IMR-90 (cell line): Measurements from ENCODE around the gene TBC1D23. TPM values are rescaled to one million over a fixed set of nuclear protein-coding genes. Genes with fewer than 3 reads are reported as not detected.

Source experiments
- ATAC-seq: fragments of 200-7000 bp; cut with Tn5 transposase; 2 replicates; pipeline ENCODE4 v1.9.1; 2020; ENCODE audit warnings: low read depth, mild to moderate bottlenecking, moderate library complexity
- BruUV-seq: library from RNA; stranded (reverse); fragments of 400-500 nt; replicated peaks from 2 replicates; lab custom pipeline; 2021; lab: Mats Ljungman, UMichigan
- CTCF ChIA-PET: fragments of 300-600 bp; formaldehyde crosslinking; extraction: SDS; loops from one replicate; lab custom pipeline; 2021; ENCODE audit warnings: antibody characterized with exemption; lab: Yijun Ruan, JAX
- POLR2A ChIA-PET: fragments of 300-600 bp; sonication (Branson Sonifier 250); formaldehyde crosslinking; loops from one replicate; lab custom pipeline; 2022; ENCODE audit warnings: antibody characterized with exemption; ENCODE audit not compliant: unreplicated experiment; lab: Charles Lee
- DNase-seq: peaks from one replicate; pipeline ENCODE4 v3.0.0; 2013
- H2AFZ ChIP-seq: replicated peaks from 2 replicates; pipeline ENCODE3; 2013; ENCODE audit warnings: low read length, mild to moderate bottlenecking; ENCODE audit not compliant: poor library complexity
- H2AK5ac ChIP-seq: 2 replicates; pipeline ENCODE4 v1.6.1; 2013; ENCODE audit warnings: low read depth, low read length, inconsistent platforms
- H2AK9ac ChIP-seq: replicated peaks from 2 replicates; pipeline ENCODE3; 2013; ENCODE audit warnings: mild to moderate bottlenecking, low read depth, low read length, moderate library complexity; ENCODE audit not compliant: poor library complexity
- H2BK120ac ChIP-seq: 2 replicates; pipeline ENCODE4 v1.6.1; 2013; ENCODE audit warnings: low read depth, low read length, inconsistent platforms
- H2BK15ac ChIP-seq: 3 replicates; pipeline ENCODE4 v1.6.1; 2013; ENCODE audit warnings: low read depth, low read length, inconsistent platforms
- H2BK20ac ChIP-seq: 2 replicates; pipeline ENCODE4 v1.6.1; 2013; ENCODE audit warnings: low read depth, mild to moderate bottlenecking, inconsistent platforms, low read length, moderate library complexity
- H2BK5ac ChIP-seq: 2 replicates; pipeline ENCODE4 v1.6.1; 2013; ENCODE audit warnings: mild to moderate bottlenecking, low read depth, low read length, inconsistent platforms; ENCODE audit not compliant: poor library complexity, severe bottlenecking
- H3K14ac ChIP-seq: replicated peaks from 2 replicates; pipeline ENCODE4 v1.6.1; 2013; ENCODE audit warnings: low read depth, low read length, inconsistent platforms
- H3K18ac ChIP-seq: 2 replicates; pipeline ENCODE4 v1.6.1; 2013; ENCODE audit warnings: low read depth, low read length, control low read depth
- H3K23ac ChIP-seq: 2 replicates; pipeline ENCODE4 v1.6.1; 2013; ENCODE audit warnings: low read depth, low read length, inconsistent platforms
- H3K27ac ChIP-seq: 2 replicates; pipeline ENCODE4 v1.5.1; 2013; ENCODE audit warnings: mild to moderate bottlenecking, control low read depth, low read length; ENCODE audit not compliant: insufficient read depth
- H3K27me3 ChIP-seq: 2 replicates; pipeline ENCODE4 v1.6.1; 2013; ENCODE audit warnings: low read length; ENCODE audit not compliant: control insufficient read depth, insufficient read depth
- H3K36me3 ChIP-seq: 2 replicates; pipeline ENCODE4 v1.6.1; 2013; ENCODE audit warnings: low read length, mixed read lengths; ENCODE audit not compliant: control insufficient read depth, insufficient read depth
- H3K4ac ChIP-seq: 2 replicates; pipeline ENCODE4 v1.6.1; 2013; ENCODE audit warnings: low read depth, low read length, inconsistent platforms
- H3K4me1 ChIP-seq: 2 replicates; pipeline ENCODE4 v1.6.1; 2013; ENCODE audit warnings: low read length, mixed read lengths; ENCODE audit not compliant: control insufficient read depth, insufficient read depth
- H3K4me2 ChIP-seq: 2 replicates; pipeline ENCODE4 v1.6.1; 2013; ENCODE audit warnings: low read depth, mild to moderate bottlenecking, control low read depth, low read length, moderate library complexity
- H3K4me3 ChIP-seq: 2 replicates; pipeline ENCODE4 v1.5.1; 2013; ENCODE audit warnings: low read depth, mild to moderate bottlenecking, control low read depth, low read length, moderate library complexity; ENCODE audit not compliant: insufficient read depth
- H3K56ac ChIP-seq: 2 replicates; pipeline ENCODE4 v1.6.1; 2013; ENCODE audit warnings: low read length, inconsistent platforms; ENCODE audit not compliant: insufficient read depth; ENCODE audit errors: extremely low read depth
- H3K79me1 ChIP-seq, 2 experiments: 2 replicates each; pipeline ENCODE4 v1.6.1; 2013; ENCODE audit warnings: low read length in 2 of 2, inconsistent platforms in 1 of 2, low read depth in 1 of 2
- H3K9ac ChIP-seq: 2 replicates; pipeline ENCODE4 v1.6.1; 2013; ENCODE audit warnings: low read depth, low read length, control low read depth
- H3K9me1 ChIP-seq: 2 replicates; pipeline ENCODE4 v1.6.1; 2013; ENCODE audit warnings: low read length, inconsistent platforms; ENCODE audit not compliant: insufficient read depth
- H3K9me3 ChIP-seq: 2 replicates; pipeline ENCODE4 v1.6.1; 2013; ENCODE audit warnings: low read length; ENCODE audit not compliant: control insufficient read depth, insufficient read depth
- H4K20me1 ChIP-seq: 2 replicates; pipeline ENCODE4 v1.6.1; 2013; ENCODE audit warnings: low read length, inconsistent platforms; ENCODE audit not compliant: insufficient read depth
- H4K5ac ChIP-seq: 2 replicates; pipeline ENCODE4 v1.6.1; 2013; ENCODE audit warnings: mild to moderate bottlenecking, low read depth, low read length, control low read depth
- H4K8ac ChIP-seq, 2 experiments: 2 replicates each; pipeline ENCODE4 v1.6.1; 2013; ENCODE audit warnings: low read depth in 2 of 2, low read length in 2 of 2, control low read depth in 1 of 2, inconsistent platforms in 1 of 2
- H4K91ac ChIP-seq: 2 replicates; pipeline ENCODE4 v1.6.1; 2013; ENCODE audit warnings: low read depth, low read length, inconsistent platforms; ENCODE audit not compliant: insufficient read depth
- BHLHE40 ChIP-seq: fragments of 150-350 bp; IDR thresholded peaks from 2 replicates; pipeline ENCODE4 v1.6.1; 2016; ENCODE audit warnings: mild to moderate bottlenecking, low read depth, low read length
- CEBPB ChIP-seq: IDR thresholded peaks from 2 replicates; pipeline ENCODE4 v1.6.1; 2012; ENCODE audit warnings: low read depth, low read length, improper control_type of control experiment
- CHD1 ChIP-seq: IDR thresholded peaks from 2 replicates; pipeline ENCODE4 v1.6.1; 2012; ENCODE audit warnings: low read depth, low read length, improper control_type of control experiment
- CTCF ChIP-seq: conservative IDR thresholded peaks from 2 replicates; pipeline ENCODE4 v1.5.1; 2012; ENCODE audit warnings: mild to moderate bottlenecking, low read depth, low read length, improper control_type of control experiment
- FOS ChIP-seq: fragments of 150-350 bp; IDR thresholded peaks from 2 replicates; pipeline ENCODE4 v1.6.1; 2016; ENCODE audit warnings: low read depth, low read length
- MAFK ChIP-seq: IDR thresholded peaks from 2 replicates; pipeline ENCODE4 v1.6.1; 2012; ENCODE audit warnings: low read depth, low read length, improper control_type of control experiment
- MAZ ChIP-seq: IDR thresholded peaks from 2 replicates; pipeline ENCODE4 v1.6.1; 2012; ENCODE audit warnings: low read depth, mild to moderate bottlenecking, low read length, improper control_type of control experiment, moderate library complexity, borderline replicate concordance
- MXI1 ChIP-seq: IDR thresholded peaks from 2 replicates; pipeline ENCODE4 v1.6.1; 2012; ENCODE audit warnings: low read depth, mild to moderate bottlenecking, low read length, moderate library complexity, borderline replicate concordance
- NFE2L2 ChIP-seq: fragments of 150-350 bp; IDR thresholded peaks from 2 replicates; pipeline ENCODE4 v1.6.1; 2016; ENCODE audit warnings: low read depth, mild to moderate bottlenecking, low read length
- POLR2A ChIP-seq: IDR thresholded peaks from 2 replicates; pipeline ENCODE4 v1.6.1; 2012; ENCODE audit warnings: mild to moderate bottlenecking, low read depth, low read length
- RAD21 ChIP-seq: IDR thresholded peaks from 2 replicates; pipeline ENCODE4 v1.6.1; 2012; ENCODE audit warnings: low read length, improper control_type of control experiment
- RCOR1 ChIP-seq: IDR thresholded peaks from 2 replicates; pipeline ENCODE4 v1.6.1; 2012; ENCODE audit warnings: mild to moderate bottlenecking, low read length, improper control_type of control experiment; ENCODE audit not compliant: insufficient replicate concordance
- RFX5 ChIP-seq: IDR thresholded peaks from 2 replicates; pipeline ENCODE4 v1.8.0; 2012; ENCODE audit warnings: low read depth, mild to moderate bottlenecking, low read length, moderate library complexity
- SMC3 ChIP-seq: fragments of 150-350 bp; IDR thresholded peaks from 2 replicates; pipeline ENCODE4 v1.6.1; 2016; ENCODE audit warnings: low read depth, mild to moderate bottlenecking, antibody characterized with exemption, low read length, moderate library complexity
- USF2 ChIP-seq: fragments of 150-350 bp; IDR thresholded peaks from 2 replicates; pipeline ENCODE4 v1.6.1; 2017; ENCODE audit warnings: mild to moderate bottlenecking, antibody characterized with exemption, low read length, low read depth
- WGBS, 2 experiments: methylation state at CpG; one replicate each; pipeline versions ENCODE4 v1.1.5 to v1.1.7; 2013; ENCODE audit warnings: missing lambda C conversion rate in 2 of 2; ENCODE audit not compliant: insufficient read length in 1 of 2; ENCODE audit errors: extremely low coverage in 2 of 2; 5-methylcytosine and 5-hydroxymethylcytosine counted together
- dilution Hi-C: fragments of 300-500 bp; cut with HindIII; formaldehyde crosslinking; loops from one replicate; pipeline ENCODE4 v1.14.3; 2018; ENCODE audit warnings: low sequenced_read_pairs; ENCODE audit not compliant: unreplicated experiment
- in situ Hi-C: fragments of 300-500 bp; cut with MboI; formaldehyde crosslinking; loops from 3 replicates; pipeline ENCODE4 v1.14.3; 2019; ENCODE audit warnings: low sequenced_read_pairs, inconsistent platforms, mixed read lengths
- intact Hi-C: fragments of 100-400 bp; cut with micrococcal nuclease; formaldehyde crosslinking; loops from 2 replicates; pipeline ENCODE4 v1.10.0; 2022
- polyA plus RNA-seq, 3 experiments: library from polyadenylated mRNA; depleted of rRNA; stranded (reverse); fragments of >200 nt; gene quantifications; 2 replicates each; pipeline ENCODE4 v1.2.3, GENCODE V29; 2012; ENCODE audit warnings: low replicate concordance in 1 of 3
- total RNA-seq: library from RNA; depleted of rRNA; stranded (reverse); fragments of >200 nt; gene quantifications from 2 replicates; pipeline ENCODE4 v1.2.3, GENCODE V29; 2012
- TF ChIP-seq, protein P1 (sequence below): fragments of 150-350 bp; IDR thresholded peaks from 2 replicates; pipeline ENCODE4 v1.6.1; 2016; ENCODE audit warnings: low read depth, mild to moderate bottlenecking, low read length, moderate library complexity, borderline replicate concordance

Gene TBC1D23
- total and polyA plus RNA-seq, 2 of the 4 experiments (the other 2 are of a cell fraction), result 21.2 to 67.0 TPM

- no peak overlapping the region for H2AFZ ChIP-seq
- CTCF ChIA-PET, result no interaction called here
- H3K23ac ChIP-seq, result no peak overlapping the region
- TF ChIP-seq MAZ, result no peak
- TF ChIP-seq FOS, result no peak
- TF ChIP-seq SMC3, result no peak
- TF ChIP-seq, protein P1, sequence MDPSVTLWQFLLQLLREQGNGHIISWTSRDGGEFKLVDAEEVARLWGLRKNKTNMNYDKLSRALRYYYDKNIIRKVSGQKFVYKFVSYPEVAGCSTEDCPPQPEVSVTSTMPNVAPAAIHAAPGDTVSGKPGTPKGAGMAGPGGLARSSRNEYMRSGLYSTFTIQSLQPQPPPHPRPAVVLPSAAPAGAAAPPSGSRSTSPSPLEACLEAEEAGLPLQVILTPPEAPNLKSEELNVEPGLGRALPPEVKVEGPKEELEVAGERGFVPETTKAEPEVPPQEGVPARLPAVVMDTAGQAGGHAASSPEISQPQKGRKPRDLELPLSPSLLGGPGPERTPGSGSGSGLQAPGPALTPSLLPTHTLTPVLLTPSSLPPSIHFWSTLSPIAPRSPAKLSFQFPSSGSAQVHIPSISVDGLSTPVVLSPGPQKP, result no peak
- no peak for TF ChIP-seq RAD21
- TF ChIP-seq CHD1, result no peak
- no peak for TF ChIP-seq NFE2L2
- no peak for TF ChIP-seq BHLHE40
- TF ChIP-seq MXI1, result no peak
- TF ChIP-seq MAFK, result no peak
- TF ChIP-seq CEBPB, result no peak
- no peak for TF ChIP-seq USF2
- no peak for TF ChIP-seq POLR2A
- TF ChIP-seq CTCF, result no peak
- no peak for TF ChIP-seq RCOR1
- TF ChIP-seq RFX5, result no peak
- H3K56ac ChIP-seq, result no peak overlapping the region
- 0 out of 2 replicates have a peak, but pooled peaks cover 2% of the 10 kb centered on the region for H3K4me1 ChIP-seq
- WGBS, 2 experiments, result no CpG with 5 or more reads among the region's 8 CpGs
- no peak overlapping the region for H2BK20ac ChIP-seq
- no TSS peak for BruUV-seq
- no peak overlapping the region for H2AK5ac ChIP-seq
- no peak overlapping the region for H2AK9ac ChIP-seq
- H3K18ac ChIP-seq, result no peak overlapping the region
- no peak overlapping the region for H3K27ac ChIP-seq
- H2BK120ac ChIP-seq, result no peak overlapping the region
- peaks cover 8 to 19% of the 10 kb centered on the region in 2 experiments for H3K79me1 ChIP-seq
- ATAC-seq (no peak), DNase-seq (no peak)
- peaks cover 3% of the 10 kb centered on the region; the same call in 1 of the 2 replicates for H3K9me1 ChIP-seq
- H3K14ac ChIP-seq, result no peak overlapping the region
- dilution Hi-C loops (no loop called here), intact Hi-C loops (no loop called here), in situ Hi-C loops (no loop called here)
- no peak overlapping the region for H3K9ac ChIP-seq
- H3K36me3 ChIP-seq, result peaks cover 37% of the 10 kb centered on the region
- no peak overlapping the region for H2BK5ac ChIP-seq
- H4K5ac ChIP-seq, result no peak overlapping the region
- no peak overlapping the region for H4K91ac ChIP-seq
- no peak overlapping the region for H3K4ac ChIP-seq
- POLR2A ChIA-PET, result no interaction called here
- H3K27me3 ChIP-seq, result no peaks in the 10 kb centered on the region
- no peak overlapping the region for H2BK15ac ChIP-seq
- no peak overlapping the region for H3K4me2 ChIP-seq
- H3K4me3 ChIP-seq, result no peak overlapping the region
- no peaks in the 10 kb centered on the region for H3K9me3 ChIP-seq
- no peak overlapping the region for H4K8ac ChIP-seq
- H4K20me1 ChIP-seq, result 0 out of 2 replicates have a peak, but pooled peaks cover 4% of the 10 kb centered on the region
Measured at GRCh38 chr3:100368441-100368840, 107.6 kb downstream of the TBC1D23 start.
